Measurements from ENCODE around the gene C1QL4.
"Not testable (repeated sequence)": the region's sequence is repeated elsewhere in the genome, so short reads cannot be mapped to it uniquely, and the experiment has no call there.

C1QL4 gene

GRCh38 chr12:49336645-49337584, at the start of gene C1QL4:
Gene C1QL4, minus strand, starts transcription at chr12:49337188. Its CDS starts 711 bp downstream, at chr12:49336477.
- peak; percentile 91 for DNase-seq

- DNase-seq = not testable (repeated sequence)
These were observed 43.2 kb upstream of the C1QL4 start for GRCh38 chr12:49380184-49380583.

GRCh38 chr12:49377386-49377785, 40.4 kb upstream of the C1QL4 start:
- DNase-seq = no peak

GRCh38 chr12:49375406-49375805, 38.4 kb upstream of the C1QL4 start:
- DNase-seq = peak; percentile 41

GRCh38 chr12:49370539-49370938, 33.6 kb upstream of the C1QL4 start:
- no peak for DNase-seq

- peak; percentile 43 for DNase-seq
These were observed 32.6 kb upstream of the C1QL4 start for GRCh38 chr12:49369411-49370145.

- DNase-seq = no peak
These were observed 31.2 kb upstream of the C1QL4 start for GRCh38 chr12:49368240-49368600.

- no peak for DNase-seq
These were observed 30.6 kb upstream of the C1QL4 start, which contains the start of gene SPATS2 for GRCh38 chr12:49367381-49368239. Gene SPATS2, plus strand, starts transcription at chr12:49367462. Its CDS starts 93,551 bp downstream, at chr12:49461013.

GRCh38 chr12:49366652-49367380, 29.8 kb upstream of the C1QL4 start:
- peak; percentile 96 for DNase-seq

- DNase-seq = no peak
These were observed 29.2 kb upstream of the C1QL4 start for GRCh38 chr12:49366096-49366651.

GRCh38 chr12:49365542-49365941, 28.6 kb upstream of the C1QL4 start:
- no peak for DNase-seq

GRCh38 chr12:49364989-49365388, 28.0 kb upstream of the C1QL4 start:
- DNase-seq = no peak

GRCh38 chr12:49362077-49362476, 25.1 kb upstream of the C1QL4 start:
- no peak for DNase-seq

GRCh38 chr12:49359671-49360070, 22.7 kb upstream of the C1QL4 start:
- no peak for DNase-seq

- DNase-seq = peak; percentile 71
These were observed 21.6 kb upstream of the C1QL4 start for GRCh38 chr12:49358483-49359141.

GRCh38 chr12:49357103-49357678, 20.2 kb upstream of the C1QL4 start:
- DNase-seq = no peak

- DNase-seq = no peak
These were observed 18.9 kb upstream of the C1QL4 start for GRCh38 chr12:49355913-49356312.

GRCh38 chr12:49352351-49352750, 15.4 kb upstream of the C1QL4 start:
- no peak for DNase-seq

- DNase-seq = no peak
These were observed 12.3 kb upstream of the C1QL4 start for GRCh38 chr12:49349266-49349665.

- DNase-seq = no peak
These were observed 11.8 kb upstream of the C1QL4 start for GRCh38 chr12:49348781-49349180.
